T-cell (primary cell): Measurements from ENCODE around the gene GLIS1. TPM values are rescaled to one million over a fixed set of nuclear protein-coding genes. Genes with fewer than 3 reads are reported as not detected.

Experiments
- ATAC-seq, 4 experiments: fragments of 200-7000 bp in 3 of 4; fragments of 150-1000 bp in 1 of 4; cut with Tn5 transposase; replicated peaks in 1 of 4; 1 replicate in 3 of 4; 2 replicates in 1 of 4; pipeline ENCODE4 v1.10.0; 2021; ENCODE audit warnings: moderate library complexity in 3 of 4, mild to moderate bottlenecking in 2 of 4, moderate number of reproducible peaks in 1 of 4
- CTCF ChIA-PET, 2 donors: fragments of 300-600 bp; sonication (Branson Sonifier 250); formaldehyde crosslinking; loops; one replicate each; lab custom pipeline; 2022; ENCODE audit warnings: antibody characterized with exemption in 2 of 2; lab: Charles Lee
- POLR2A ChIA-PET, 2 donors: fragments of 300-600 bp; sonication (Branson Sonifier 250); formaldehyde crosslinking; loops; one replicate each; lab custom pipeline; 2022; ENCODE audit warnings: antibody characterized with exemption in 2 of 2; lab: Charles Lee
- DNase-seq, 35 experiments: peaks; one replicate each; pipeline versions ENCODE4 v3.0.0 to v3.0.0-alpha.2; 2013 to 2023
- H3K27ac ChIP-seq: one replicate; pipeline ENCODE4 v1.5.1; 2013; ENCODE audit warnings: low read length
- H3K27me3 ChIP-seq, 2 experiments: replicated peaks in 1 of 2; 1 replicate in 1 of 2; 2 replicates in 1 of 2; pipeline versions ENCODE4 v1.6.1 to v1.7.0; 2013; ENCODE audit warnings: low read length in 1 of 2, mixed read lengths in 1 of 2; ENCODE audit not compliant: control insufficient read depth in 2 of 2, insufficient read depth in 2 of 2; ENCODE audit errors: extremely low read depth in 1 of 2
- H3K36me3 ChIP-seq, 2 donors: 1 replicate in 1 of 2; 2 replicates in 1 of 2; pipeline versions ENCODE4 v1.6.1 to v1.7.0; 2013; ENCODE audit warnings: low read length in 1 of 2; ENCODE audit not compliant: control insufficient read depth in 2 of 2, insufficient read depth in 1 of 2; ENCODE audit errors: extremely low read depth in 1 of 2
- H3K4me1 ChIP-seq, 2 experiments: 1 replicate in 1 of 2; 2 replicates in 1 of 2; pipeline versions ENCODE4 v1.6.1 to v1.7.0; 2013; ENCODE audit warnings: low read length in 2 of 2, mixed read lengths in 1 of 2; ENCODE audit not compliant: insufficient read depth in 2 of 2, control insufficient read depth in 1 of 2; ENCODE audit errors: extremely low read depth in 1 of 2
- H3K4me3 ChIP-seq, 2 donors: 1 replicate in 1 of 2; 2 replicates in 1 of 2; pipeline versions ENCODE4 v1.5.1 to v1.7.0; 2013; ENCODE audit warnings: mild to moderate bottlenecking in 2 of 2, low read length in 1 of 2, moderate library complexity in 1 of 2; ENCODE audit not compliant: control insufficient read depth in 1 of 2; ENCODE audit errors: extremely low read depth in 1 of 2
- H3K9me3 ChIP-seq: 2 replicates; pipeline ENCODE4 v1.7.0; 2013
- H3K27ac Mint-ChIP-seq, 2 donors: one replicate each; pipeline ENCODE4 v1.8.0; 2020 to 2021; ENCODE audit warnings: mild to moderate bottlenecking in 2 of 2, mixed read lengths in 2 of 2
- H3K27me3 Mint-ChIP-seq, 2 donors: one replicate each; pipeline ENCODE4 v1.8.0; 2021 to 2022; ENCODE audit warnings: mixed read lengths in 2 of 2
- H3K36me3 Mint-ChIP-seq: one replicate; pipeline ENCODE4 v1.8.0; 2021; ENCODE audit warnings: mixed read lengths
- H3K4me1 Mint-ChIP-seq, 3 donors: one replicate each; pipeline ENCODE4 v1.8.0; 2020 to 2022; ENCODE audit warnings: mixed read lengths in 3 of 3, mild to moderate bottlenecking in 1 of 3
- H3K4me3 Mint-ChIP-seq, 3 donors: one replicate each; pipeline ENCODE4 v1.8.0; 2020 to 2022; ENCODE audit warnings: mild to moderate bottlenecking in 3 of 3, mixed read lengths in 3 of 3, moderate library complexity in 3 of 3
- H3K9me3 Mint-ChIP-seq, 3 donors: one replicate each; pipeline ENCODE4 v1.8.0; 2020 to 2022; ENCODE audit warnings: mixed read lengths in 3 of 3
- WGBS: methylation state at CpG from one replicate; pipeline ENCODE4 v1.1.5; 2013; ENCODE audit warnings: missing lambda C conversion rate; ENCODE audit not compliant: insufficient coverage; 5-methylcytosine and 5-hydroxymethylcytosine counted together
- total RNA-seq, 35 experiments: library from RNA in 6 of 35; stranded (reverse) in 6 of 35; fragments of 120-200 nt in 1 of 35; gene quantifications; one replicate each; pipeline versions ENCODE4 v1.2.1 to v1.2.4 and lab custom pipeline; 2013 to 2026

GLIS1 gene
- total RNA-seq, 5 donors from 2014 or later (not counting 1 experiment from before 2014, with no cell fraction given): not detected

DNA sequence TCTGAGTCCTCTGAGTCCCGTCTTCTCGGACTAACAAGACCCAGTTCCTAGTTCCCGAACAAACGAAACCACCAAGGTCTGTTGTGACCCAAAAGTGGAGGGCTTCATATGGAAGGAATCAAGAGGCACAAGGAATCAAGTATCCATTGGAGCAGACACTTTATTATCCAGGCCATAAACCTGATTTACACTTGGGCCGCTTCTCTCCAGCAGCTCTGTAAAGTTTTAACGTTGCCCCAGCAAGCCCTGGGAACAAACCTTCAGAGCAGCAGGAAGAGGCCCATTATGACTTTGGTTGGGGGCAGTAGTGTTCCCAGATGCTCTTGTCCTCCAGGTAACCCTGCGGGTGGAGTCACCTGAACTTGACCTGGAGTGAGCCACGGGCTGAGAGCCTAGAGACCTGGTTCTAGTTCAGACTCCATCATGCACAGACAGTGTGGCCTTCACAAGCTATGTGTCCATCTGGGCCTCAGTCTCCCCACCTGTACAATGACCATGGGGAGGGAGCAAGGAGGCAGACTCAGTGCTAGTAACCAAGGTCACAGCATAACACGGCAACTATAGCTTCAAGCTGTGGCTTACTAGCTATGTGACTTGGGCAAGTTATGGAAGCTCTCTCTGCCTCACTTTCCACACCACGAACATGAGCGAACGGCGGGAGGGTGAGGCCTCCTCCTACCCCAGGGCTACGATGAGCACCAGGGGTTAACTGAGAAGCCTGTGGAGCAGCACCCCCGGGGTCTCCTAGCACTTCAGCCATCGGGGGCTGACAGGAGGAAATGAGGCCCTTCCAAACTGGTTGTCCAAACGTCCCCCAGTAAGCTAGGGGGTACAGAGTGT is 95.7 kb downstream of the GLIS1 start:
- Mint-ChIP-seq H3K4me1 (no peaks in the 10 kb centered on the region), H3K9me3 (no peaks in the 10 kb centered on the region), H3K27me3 (peaks cover 0 to 12% of the 10 kb centered on the region in 2 donors), H3K36me3 (no peaks in the 10 kb centered on the region), H3K4me3 (no peak overlapping the region), H3K27ac (no peak overlapping the region)
- Histone ChIP-seq H3K4me3 (no peak overlapping the region), H3K27me3 (peaks cover 0 to 5% of the 10 kb centered on the region in 2 experiments), H3K4me1 (no peaks in the 10 kb centered on the region), H3K27ac (no peak overlapping the region), H3K9me3 (no peaks in the 10 kb centered on the region), H3K36me3 (no peaks in the 10 kb centered on the region)
- ATAC-seq (no peak), DNase-seq (peak in 1 of 35 experiments; percentile 10)
- ChIA-PET CTCF (no interaction called here), POLR2A (no interaction called here)
- WGBS: 85% methylated on average over 12 of the region's 17 CpGs

DNA sequence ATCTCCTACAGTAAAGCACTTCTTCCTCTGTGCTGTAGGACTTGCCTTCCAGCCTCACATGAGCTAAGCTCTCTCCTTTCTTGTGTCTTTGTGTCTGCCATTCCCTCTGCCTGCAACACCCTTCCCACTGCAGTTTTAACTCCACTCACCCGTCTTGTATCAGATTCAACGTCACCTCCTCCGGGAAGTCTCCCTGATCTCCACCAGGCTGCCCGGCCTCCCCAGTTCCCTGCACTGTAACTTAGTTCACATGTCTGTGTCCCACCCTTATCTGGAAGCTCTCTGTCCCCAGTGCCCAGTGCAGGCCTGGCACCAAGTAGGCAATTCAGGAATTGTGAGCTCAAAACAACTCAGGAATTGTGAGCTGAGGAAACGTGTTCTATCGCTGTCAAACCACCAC is 96.4 kb downstream of the GLIS1 start:
- Mint-ChIP-seq H3K27ac (no peak overlapping the region), H3K9me3 (no peaks in the 10 kb centered on the region)

DNA sequence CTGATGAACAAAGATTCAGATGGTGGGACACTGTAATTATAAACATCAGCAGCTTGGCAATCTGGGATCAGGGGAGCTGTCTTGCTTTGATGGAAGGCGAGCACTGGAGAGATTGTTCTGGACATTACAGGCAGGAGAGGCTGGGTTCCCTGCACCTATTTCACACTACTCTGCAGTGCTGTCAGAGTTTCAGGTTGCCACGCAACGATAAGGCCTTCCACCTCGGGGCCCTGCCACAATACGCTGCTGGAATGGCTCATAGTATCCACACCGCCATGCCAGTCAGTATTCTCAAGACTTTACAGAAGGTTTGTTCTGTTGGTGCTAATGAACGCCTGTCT is 96.8 kb downstream of the GLIS1 start:
- DNase-seq (peak in 1 of 35 experiments; percentile 6), ATAC-seq (no peak)
- Mint-ChIP-seq H3K27ac (no peak overlapping the region), H3K27me3 (peaks cover 0 to 16% of the 10 kb centered on the region in 2 donors), H3K4me3 (no peak overlapping the region), H3K36me3 (no peaks in the 10 kb centered on the region), H3K4me1 (no peaks in the 10 kb centered on the region), H3K9me3 (no peaks in the 10 kb centered on the region)
- H3K27me3 ChIP-seq: peaks cover 0 to 10% of the 10 kb centered on the region in 2 experiments
- POLR2A ChIA-PET: no interaction called here
- WGBS: 86% methylated on average over 6 of the region's 7 CpGs
- CTCF ChIA-PET: no interaction called here
- H3K4me3 ChIP-seq: no peak overlapping the region
- no peak overlapping the region for H3K27ac ChIP-seq
- H3K4me1 ChIP-seq: no peaks in the 10 kb centered on the region
- no peaks in the 10 kb centered on the region for H3K36me3 ChIP-seq
- no peaks in the 10 kb centered on the region for H3K9me3 ChIP-seq

More for the DNA sequence above, 96.4 kb downstream of the GLIS1 start:
- ATAC-seq (no peak), DNase-seq (peak in 1 of 35 experiments; percentile 7)
- H3K4me3 ChIP-seq: no peak overlapping the region
- no peak overlapping the region for H3K27ac ChIP-seq
- Mint-ChIP-seq H3K4me3 (no peak overlapping the region), H3K27me3 (peaks cover 0 to 15% of the 10 kb centered on the region in 2 donors), H3K36me3 (no peaks in the 10 kb centered on the region), H3K4me1 (no peaks in the 10 kb centered on the region)
- H3K36me3 ChIP-seq: no peaks in the 10 kb centered on the region
- WGBS: 85% methylated on average over 5 of the region's 6 CpGs
- H3K9me3 ChIP-seq: no peaks in the 10 kb centered on the region
- POLR2A ChIA-PET: no interaction called here
- CTCF ChIA-PET: no interaction called here
- peaks cover 0 to 7% of the 10 kb centered on the region in 2 experiments for H3K27me3 ChIP-seq
- no peaks in the 10 kb centered on the region for H3K4me1 ChIP-seq

DNA sequence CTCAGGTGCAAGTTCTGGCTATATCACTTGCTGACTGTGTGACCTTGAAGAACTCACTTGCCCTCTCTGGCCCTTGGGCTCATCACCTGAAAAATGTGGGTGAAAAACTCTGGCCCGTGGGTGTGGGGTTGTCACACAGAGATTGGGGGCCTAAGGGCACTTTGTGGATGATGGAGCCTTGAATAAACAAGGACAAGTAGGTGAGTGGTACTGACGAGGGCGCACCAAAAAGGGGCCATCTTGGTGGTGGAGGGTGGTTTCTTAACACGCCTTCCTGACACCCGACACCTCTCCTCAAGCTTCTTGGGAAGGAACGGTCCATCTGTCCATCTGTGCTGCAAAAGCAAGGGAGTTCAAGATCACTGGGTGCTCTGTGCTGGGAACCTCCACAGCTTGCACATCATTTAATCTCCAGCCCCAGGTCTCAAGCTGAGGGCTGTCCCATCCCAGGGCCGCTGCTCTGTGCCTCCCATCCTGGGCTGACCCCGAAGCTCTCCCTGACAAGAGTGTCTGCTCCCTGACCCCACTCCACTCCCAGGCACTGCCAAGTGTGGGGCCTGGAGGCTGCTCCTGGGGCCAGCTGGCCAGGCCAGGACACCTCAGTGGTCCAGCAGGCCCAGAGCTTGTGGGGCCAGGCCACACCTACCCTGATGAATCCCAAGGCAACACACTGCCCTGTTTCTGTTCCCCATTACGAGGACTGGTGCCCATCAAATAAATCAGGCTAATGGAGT is 97.3 kb downstream of the GLIS1 start:
- H3K4me1 Mint-ChIP-seq: no peaks in the 10 kb centered on the region
- H3K4me3 Mint-ChIP-seq: no peak overlapping the region
- H3K27me3 Mint-ChIP-seq: peaks cover 0 to 16% of the 10 kb centered on the region in 2 donors
- no peaks in the 10 kb centered on the region for H3K36me3 Mint-ChIP-seq
- ChIA-PET POLR2A (no interaction called here), CTCF (no interaction called here)
- no peaks in the 10 kb centered on the region for H3K36me3 ChIP-seq
- WGBS: 86% methylated on average over 6 of the region's 9 CpGs
- no peaks in the 10 kb centered on the region for H3K9me3 Mint-ChIP-seq
- H3K9me3 ChIP-seq: no peaks in the 10 kb centered on the region
- H3K27ac Mint-ChIP-seq: no peak overlapping the region
- DNase-seq (peak in 1 of 35 experiments; percentile 12), ATAC-seq (no peak)
- H3K4me3 ChIP-seq: no peak overlapping the region
- H3K27me3 ChIP-seq: peaks cover 0 to 13% of the 10 kb centered on the region in 2 experiments
- H3K27ac ChIP-seq: no peak overlapping the region
- no peaks in the 10 kb centered on the region for H3K4me1 ChIP-seq

DNA sequence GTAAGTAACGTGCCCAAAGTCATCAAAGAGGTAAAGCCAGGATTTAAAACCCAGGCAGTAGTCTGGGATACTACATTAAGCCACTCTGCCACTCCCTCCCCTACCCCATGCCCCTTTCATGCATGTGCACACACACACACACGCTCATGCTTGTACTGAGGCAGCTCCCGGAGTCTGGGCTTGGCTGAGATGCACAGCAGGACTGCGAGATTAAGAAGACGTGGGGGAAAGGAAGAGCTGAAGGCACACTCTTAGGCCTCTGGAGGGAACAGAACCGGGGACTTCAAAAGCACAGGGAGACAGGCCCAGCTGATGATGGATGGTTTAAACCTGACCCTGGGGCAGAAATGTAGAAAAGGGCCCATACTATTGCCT is 98.3 kb downstream of the GLIS1 start:
- no peaks in the 10 kb centered on the region for H3K4me1 Mint-ChIP-seq
- Histone ChIP-seq H3K4me1 (no peaks in the 10 kb centered on the region), H3K9me3 (no peaks in the 10 kb centered on the region), H3K4me3 (no peak overlapping the region), H3K27ac (no peak overlapping the region), H3K36me3 (no peaks in the 10 kb centered on the region), H3K27me3 (peaks cover 0 to 11% of the 10 kb centered on the region in 2 experiments)
- peaks cover 0 to 12% of the 10 kb centered on the region in 2 donors for H3K27me3 Mint-ChIP-seq
- H3K4me3 Mint-ChIP-seq: no peak overlapping the region
- CTCF ChIA-PET: no interaction called here
- H3K9me3 Mint-ChIP-seq: no peaks in the 10 kb centered on the region
- 86% methylated on average over 4 of the region's 6 CpGs for WGBS
- DNase-seq (no peak), ATAC-seq (no peak)
- H3K36me3 Mint-ChIP-seq: no peaks in the 10 kb centered on the region
- H3K27ac Mint-ChIP-seq: no peak overlapping the region
- POLR2A ChIA-PET: no interaction called here

DNA sequence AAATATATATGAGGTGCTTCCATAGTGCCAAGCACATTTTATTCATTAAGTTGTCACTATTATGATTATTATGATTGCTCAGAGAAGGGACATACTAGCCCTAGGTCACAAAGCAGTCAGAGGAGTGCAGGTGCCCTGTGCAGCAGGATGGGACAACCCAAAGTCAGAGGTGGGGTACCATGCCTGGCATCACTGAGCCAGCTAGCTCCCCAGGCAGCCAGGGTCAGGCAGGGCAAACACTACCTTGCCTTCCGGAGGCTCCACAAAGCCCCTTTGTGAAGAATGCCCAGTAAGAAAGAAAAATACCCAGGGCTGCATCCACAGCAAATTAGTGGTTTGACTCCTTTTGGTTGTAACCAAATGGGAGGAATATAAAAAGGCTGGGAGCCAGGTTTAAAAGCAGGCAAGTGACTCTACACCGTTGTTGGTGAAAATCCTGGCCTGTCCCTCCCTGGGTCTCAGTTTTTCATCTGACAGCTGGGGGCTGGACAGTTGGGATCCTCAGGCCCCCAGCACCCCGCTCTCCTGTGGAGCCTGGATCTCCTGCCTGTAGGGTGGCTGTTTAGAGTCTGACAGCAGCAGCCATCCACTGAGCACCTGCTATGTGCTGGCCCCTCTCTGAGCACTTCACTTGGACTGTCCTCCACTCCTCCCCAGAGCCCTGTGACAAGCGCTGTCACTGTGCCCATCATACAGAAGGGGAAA is 98.8 kb downstream of the GLIS1 start:
- H3K9me3 ChIP-seq: no peaks in the 10 kb centered on the region
- Mint-ChIP-seq H3K27ac (no peak overlapping the region), H3K4me1 (no peaks in the 10 kb centered on the region), H3K4me3 (no peak overlapping the region), H3K27me3 (peaks cover 0 to 8% of the 10 kb centered on the region in 2 donors), H3K36me3 (no peaks in the 10 kb centered on the region), H3K9me3 (no peaks in the 10 kb centered on the region)
- ChIA-PET CTCF (no interaction called here), POLR2A (no interaction called here)
- whole genome bisulfite sequencing: 83% methylated on average over 3 of the region's 4 CpGs
- H3K27ac ChIP-seq: no peak overlapping the region
- no peak for DNase-seq
- H3K36me3 ChIP-seq: no peaks in the 10 kb centered on the region
- no peak overlapping the region for H3K4me3 ChIP-seq
- H3K27me3 ChIP-seq: peaks cover 0 to 11% of the 10 kb centered on the region in 2 experiments
- no peaks in the 10 kb centered on the region for H3K4me1 ChIP-seq
- no peak for ATAC-seq
